Measurements from ENCODE around the gene CTU2.

GRCh38 chr16:88706965-88707826 lies 893 bp downstream of the CTU2 start:
- TF ChIP-seq, protein P1, sequence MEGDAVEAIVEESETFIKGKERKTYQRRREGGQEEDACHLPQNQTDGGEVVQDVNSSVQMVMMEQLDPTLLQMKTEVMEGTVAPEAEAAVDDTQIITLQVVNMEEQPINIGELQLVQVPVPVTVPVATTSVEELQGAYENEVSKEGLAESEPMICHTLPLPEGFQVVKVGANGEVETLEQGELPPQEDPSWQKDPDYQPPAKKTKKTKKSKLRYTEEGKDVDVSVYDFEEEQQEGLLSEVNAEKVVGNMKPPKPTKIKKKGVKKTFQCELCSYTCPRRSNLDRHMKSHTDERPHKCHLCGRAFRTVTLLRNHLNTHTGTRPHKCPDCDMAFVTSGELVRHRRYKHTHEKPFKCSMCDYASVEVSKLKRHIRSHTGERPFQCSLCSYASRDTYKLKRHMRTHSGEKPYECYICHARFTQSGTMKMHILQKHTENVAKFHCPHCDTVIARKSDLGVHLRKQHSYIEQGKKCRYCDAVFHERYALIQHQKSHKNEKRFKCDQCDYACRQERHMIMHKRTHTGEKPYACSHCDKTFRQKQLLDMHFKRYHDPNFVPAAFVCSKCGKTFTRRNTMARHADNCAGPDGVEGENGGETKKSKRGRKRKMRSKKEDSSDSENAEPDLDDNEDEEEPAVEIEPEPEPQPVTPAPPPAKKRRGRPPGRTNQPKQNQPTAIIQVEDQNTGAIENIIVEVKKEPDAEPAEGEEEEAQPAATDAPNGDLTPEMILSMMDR (IDR thresholded peaks at IDR 0.05), result no peak
- no peak for TF ChIP-seq POLR2A (IDR thresholded peaks at IDR 0.05)
